Ovary (tissue), 9 donors: Measurements from ENCODE around the gene C19orf47. TPM values are rescaled to one million over a fixed set of nuclear protein-coding genes. Genes with fewer than 3 reads are reported as not detected.

Experiments
- DNase-seq, 5 donors: peaks; one replicate each; pipeline ENCODE4 v3.0.0-alpha.2; 2019 to 2020
- H3K27ac ChIP-seq, 2 donors: fragments of 200-600 bp; one replicate each; pipeline versions ENCODE4 v1.5.1 to v1.8.0; 2019 to 2022
- H3K27me3 ChIP-seq: fragments of 200-600 bp; one replicate; pipeline ENCODE4 v1.8.0; 2022
- H3K36me3 ChIP-seq: fragments of 200-600 bp; sonication (generic); one replicate; pipeline ENCODE4 v1.5.1; 2019
- H3K4me1 ChIP-seq: one replicate; pipeline ENCODE4 v1.8.1; 2013; ENCODE audit warnings: mild to moderate bottlenecking, moderate library complexity; ENCODE audit not compliant: insufficient read depth
- H3K4me3 ChIP-seq: fragments of 200-600 bp; sonication (generic); one replicate; pipeline ENCODE4 v1.5.1; 2017
- H3K9me3 ChIP-seq, 2 donors: fragments of 200-600 bp in 1 of 2; sonication (generic) in 1 of 2; one replicate each; pipeline versions ENCODE4 v1.5.1 to v1.8.1; 2013 to 2019; ENCODE audit warnings: mild to moderate bottlenecking in 1 of 2, moderate library complexity in 1 of 2
- CTCF ChIP-seq, 3 donors: fragments of 450-650 bp in 2 of 3; fragments of 200-600 bp in 1 of 3; IDR thresholded peaks; one replicate each; pipeline versions ENCODE4 v1.5.1 to v1.8.0; 2016 to 2022; ENCODE audit warnings: antibody characterized with exemption in 3 of 3, mild to moderate bottlenecking in 1 of 3
- EP300 ChIP-seq: sonication (generic); formaldehyde crosslinking; IDR thresholded peaks from one replicate; pipeline ENCODE4 v1.6.1; 2017; ENCODE audit warnings: antibody characterized with exemption
- POLR2A ChIP-seq: fragments of 450-650 bp; IDR thresholded peaks from one replicate; pipeline ENCODE4 v1.6.1; 2017; ENCODE audit warnings: antibody characterized with exemption, mild to moderate bottlenecking, moderate library complexity
- WGBS, 3 donors: extraction: QIAGEN DNeasy Blood & Tissue Kit in 1 of 3; methylation state at CpG; one replicate each; pipeline versions ENCODE4 v1.1.5 to v1.1.7; 2013 to 2017; 5-methylcytosine and 5-hydroxymethylcytosine counted together
- intact Hi-C, 4 donors: fragments of 100-400 bp; cut with DNase I; formaldehyde crosslinking; loops; one replicate each; pipeline versions ENCODE4 v1.11.0 to v1.15.1; 2022 to 2023
- polyA plus RNA-seq, 2 donors: library from polyadenylated mRNA; stranded (reverse); fragments of 200-250 nt in 1 of 2; fragments of 350-450 nt in 1 of 2; fragmentation: Illumina TruSeq in 1 of 2; extraction: RNeasy Lipid Tissue Mini Kit (QIAGEN cat#74804) in 1 of 2; gene quantifications; one replicate each; pipeline ENCODE4 v1.2.3, GENCODE V29; 2013 to 2014
- total RNA-seq, 7 donors: library from RNA; depleted of rRNA in 2 of 7; stranded (reverse); fragments of >200 nt in 2 of 7; fragmentation: NEBNext Ultra II Directional in 3 of 7; extraction: Animal tissue kit (Norgen Biotek cat#: 25700) in 3 of 7; gene quantifications; one replicate each; pipeline versions ENCODE4 v1.1.0 to v1.2.4, GENCODE V29; 2016 to 2023
- donor health status: DM: no; HTN: no; CAD: no; lungs with moderate emphysema.
- donor health status: DM: no; HTN: no; CAD: no.
- donor health status: Bipolar disorder and iron deficiency.
- donor health status: DM: yes; HTN: yes; CAD: no.
- donor health status: DM: no; HTN: no; CAD: no.
- donor health status: DM: yes; HTN: yes; CAD: no.

The C19orf47 gene
- total and polyA plus RNA-seq, 9 donors, result 3.5 to 15.8 (median 12.2) TPM

DNA sequence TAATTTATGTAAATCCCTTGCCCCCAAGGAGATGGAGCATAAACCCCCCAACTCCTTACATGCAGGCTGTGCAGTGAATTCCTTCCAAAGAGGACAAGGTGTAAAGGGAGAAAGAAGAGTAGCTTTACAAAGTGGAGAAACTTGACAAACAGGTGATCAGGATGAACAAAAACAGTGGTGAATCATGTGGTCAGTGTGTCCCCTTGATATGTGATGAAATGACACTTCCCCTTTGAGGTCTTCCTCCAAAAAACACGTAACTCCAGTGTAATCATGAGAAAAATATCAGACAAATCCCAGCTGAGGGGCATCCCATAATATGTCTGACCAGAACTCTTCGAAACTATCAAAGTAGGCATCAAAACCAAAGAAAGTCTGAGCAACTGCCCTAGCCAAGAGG, 33.5 kb downstream of the C19orf47 start:
- H3K4me1 ChIP-seq, result no peaks in the 10 kb centered on the region
- no peak overlapping the region for H3K4me3 ChIP-seq
- TF ChIP-seq CTCF (IDR thresholded peaks at IDR 0.05) (no peak), EP300 (no peak), POLR2A (no peak)
- H3K36me3 ChIP-seq, result no peaks in the 10 kb centered on the region
- H3K27me3 ChIP-seq, result no peaks in the 10 kb centered on the region
- H3K27ac ChIP-seq, result no peak overlapping the region
- WGBS, 3 donors, result 80 to 86% (median 83%) methylated on average over 2 of the region's 2 CpGs
- no peaks in the 10 kb centered on the region for H3K9me3 ChIP-seq
- no peak for DNase-seq
- intact Hi-C loops, result loop anchor here in 1 of 4 donors (10.0 kb wide), 1 partner anchor 140 kb away; no protein-coding TSS in a partner anchor

GRCh38 chr19:40313229-40313983, 34.8 kb downstream of the C19orf47 start:
- H3K4me1 ChIP-seq, result no peaks in the 10 kb centered on the region
- no peak for DNase-seq
- no peaks in the 10 kb centered on the region for H3K27me3 ChIP-seq
- WGBS, 3 donors, result 86 to 89% (median 87%) methylated on average over 9 of the region's 9 CpGs
- no peak overlapping the region for H3K27ac ChIP-seq
- no peak overlapping the region for H3K4me3 ChIP-seq
- intact Hi-C loops, result loop anchor here in 1 of 4 donors (10.0 kb wide), 1 partner anchor 141 kb away; no protein-coding TSS in a partner anchor
- no peaks in the 10 kb centered on the region for H3K9me3 ChIP-seq
- H3K36me3 ChIP-seq, result no peaks in the 10 kb centered on the region
- TF ChIP-seq CTCF (IDR thresholded peaks at IDR 0.05) (no peak), EP300 (no peak), POLR2A (no peak)

- peak in 1 of 5 donors; percentile 20 for DNase-seq
- Histone ChIP-seq H3K27me3 (no peaks in the 10 kb centered on the region), H3K9me3 (no peaks in the 10 kb centered on the region), H3K36me3 (no peaks in the 10 kb centered on the region), H3K4me3 (no peak overlapping the region), H3K27ac (no peak overlapping the region), H3K4me1 (no peaks in the 10 kb centered on the region)
- intact Hi-C loops, result loop anchor here in 1 of 4 donors (10.0 kb wide), 1 partner anchor 142 kb away; no protein-coding TSS in a partner anchor
- TF ChIP-seq CTCF (IDR thresholded peaks at IDR 0.05) (no peak), EP300 (no peak), POLR2A (no peak)
- 69 to 88% (median 82%) methylated on average over 2 of the region's 2 CpGs for WGBS, 3 donors
These were observed 35.7 kb downstream of the C19orf47 start for GRCh38 chr19:40312533-40312932.

DNA sequence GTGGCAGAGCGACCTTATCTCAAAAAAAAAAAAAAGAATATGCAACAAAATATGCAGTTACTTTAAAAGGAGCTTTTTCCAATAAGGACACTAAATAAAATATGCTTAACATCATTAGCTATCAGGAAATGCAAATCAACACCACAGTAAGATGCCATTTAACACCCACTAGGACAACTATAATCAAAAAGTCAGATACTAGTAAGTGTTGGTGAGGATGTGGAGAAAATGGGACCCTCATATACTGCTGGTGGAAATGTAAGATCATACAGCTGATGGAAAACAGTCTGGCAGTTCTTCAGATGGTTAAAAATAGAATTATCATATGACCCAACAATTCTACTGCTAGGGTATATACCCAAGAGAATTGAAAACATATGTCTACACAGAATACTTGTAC, 38.5 kb downstream of the C19orf47 start:
- no peak for DNase-seq
- Histone ChIP-seq H3K9me3 (no peaks in the 10 kb centered on the region), H3K27me3 (no peaks in the 10 kb centered on the region), H3K36me3 (no peaks in the 10 kb centered on the region), H3K27ac (no peak overlapping the region), H3K4me3 (no peak overlapping the region), H3K4me1 (no peaks in the 10 kb centered on the region)
- WGBS, 3 donors, result 69 to 89% (median 72%) methylated on average over 1 of the region's 1 CpG
- no peak for TF ChIP-seq CTCF (IDR thresholded peaks at IDR 0.05)
- no peak for TF ChIP-seq POLR2A
- intact Hi-C loops, result loop anchor here in 3 of 4 donors (10.0 kb wide), 3 partner anchors 145 to 325 kb away; no protein-coding TSS in a partner anchor
